PFSK-1 (cell line): Measurements from ENCODE around the gene GMDS.

ENCODE experiments used
- FOXP2 ChIP-seq: optimal IDR thresholded peaks from 2 replicates; pipeline ENCODE3; 2011; ENCODE audit warnings: borderline replicate concordance, control low read depth, inconsistent platforms; ENCODE audit not compliant: insufficient read depth; ENCODE audit errors: extremely low read length, extremely low read depth
- POLR2AphosphoS5 ChIP-seq: IDR thresholded peaks from 2 replicates; pipeline ENCODE4 v1.6.1; 2012; ENCODE audit warnings: low read depth, mild to moderate bottlenecking, control low read depth, low read length, moderate library complexity
- REST ChIP-seq, 2 experiments: IDR thresholded peaks; 2 replicates each; pipeline versions ENCODE4 v1.6.1 to v1.8.0; 2011 to 2012; ENCODE audit warnings: low read depth in 2 of 2, low read length in 2 of 2, control low read depth in 1 of 2, inconsistent platforms in 1 of 2, mild to moderate bottlenecking in 1 of 2, moderate library complexity in 1 of 2; ENCODE audit not compliant: insufficient read depth in 1 of 2

- TF ChIP-seq REST (IDR thresholded peaks at IDR 0.05; ENCODE audit: insufficient read depth in 1 of 2, low read depth in 2 of 2, low read length in 2 of 2) (no peak), POLR2AphosphoS5 (no peak), FOXP2 (no peak)
Observed at GRCh38 chr6:2007165-2007564, 238.2 kb downstream of the GMDS start.
